Measurements from ENCODE around the gene TRMT2A. TPM values are rescaled to one million over a fixed set of nuclear protein-coding genes. Genes with fewer than 3 reads are reported as not detected.

TRMT2A gene
- total and polyA plus RNA-seq, 2 of the 8 experiments (the other 6 are each of a cell fraction or from before 2014, with no cell fraction given), result 44.9 to 50.3 TPM

DNA sequence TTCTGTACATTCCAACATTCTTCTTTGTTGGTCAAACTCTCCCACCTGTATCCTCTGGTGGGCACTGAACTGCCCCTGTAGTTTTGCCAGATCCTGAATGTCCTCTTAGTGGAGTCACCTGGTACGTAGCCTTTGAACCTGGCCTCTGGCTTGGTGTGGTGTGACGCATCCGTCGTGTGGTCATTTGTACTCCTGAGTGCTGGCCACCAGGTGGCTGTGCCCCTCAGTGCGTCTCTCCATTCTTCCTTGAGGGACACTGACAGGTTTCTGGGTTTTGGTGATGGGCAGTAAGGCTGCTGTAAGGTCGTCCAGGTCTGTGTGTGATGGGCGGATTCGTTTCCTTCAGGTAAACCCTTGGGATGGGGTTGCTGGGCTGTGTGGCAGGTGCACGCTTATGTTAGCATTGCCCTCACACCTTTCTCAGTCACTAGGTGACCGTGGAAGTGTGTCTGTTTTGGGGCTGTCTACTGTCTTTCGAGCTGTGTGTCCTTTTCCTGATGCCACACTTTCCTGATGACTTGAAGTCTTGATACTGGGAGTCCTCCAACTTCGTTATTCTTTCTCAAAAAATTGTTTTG, 14.7 kb downstream of the TRMT2A start (continued):
- TF ChIP-seq SP2 (IDR thresholded peaks at IDR 0.05; ENCODE audit: low read length), result no peak
- no peak for TF ChIP-seq TAF7 (optimal IDR thresholded peaks at IDR 0.05; ENCODE audit: borderline replicate concordance, low read depth, low read length)
- no peak for TF ChIP-seq ZNF274 (IDR thresholded peaks at IDR 0.05; ENCODE audit: borderline replicate concordance, extremely low read depth, low read length)
- no peak for TF ChIP-seq USF2 (IDR thresholded peaks at IDR 0.05; ENCODE audit: low read length)
- TF ChIP-seq RNF2 (IDR thresholded peaks at IDR 0.05; ENCODE audit: borderline replicate concordance, low read depth, low read length, missing control alignments, poor library complexity, severe bottlenecking), result no peak
